Activated CD8-positive, alpha-beta memory T cell treated with anti-CD3 and anti-CD28 coated beads, Interleukin-2, amount 50 U/mL, for 48 hours (primary cell): ENCODE measurements around the gene HERC2.

Experiments used
- DNase-seq: peaks from one replicate; pipeline ENCODE4 v3.0.0-alpha.2; 2020

HERC2 gene

GRCh38 chr15:28109626-28110455 lies 212.1 kb downstream of the HERC2 start:
- peak; percentile 49 for DNase-seq

GRCh38 chr15:28107904-28108275 lies 214.1 kb downstream of the HERC2 start:
- DNase-seq, result no peak

- no peak for DNase-seq
These were observed 214.7 kb downstream of the HERC2 start for GRCh38 chr15:28107111-28107903.

- no peak for DNase-seq
These were observed 215.5 kb downstream of the HERC2 start for GRCh38 chr15:28106294-28107110.

- no peak for DNase-seq
These were observed 216.2 kb downstream of the HERC2 start for GRCh38 chr15:28105793-28106192.

- DNase-seq, result no peak
These were observed 216.7 kb downstream of the HERC2 start for GRCh38 chr15:28105224-28105791.

GRCh38 chr15:28104326-28104725 lies 217.7 kb downstream of the HERC2 start:
- DNase-seq, result no peak

- no peak for DNase-seq
These were observed 218.1 kb downstream of the HERC2 start for GRCh38 chr15:28103831-28104230.

- no peak for DNase-seq
These were observed 220.0 kb downstream of the HERC2 start for GRCh38 chr15:28101983-28102441.

GRCh38 chr15:28101201-28101600 lies 220.8 kb downstream of the HERC2 start:
- DNase-seq, result no peak

GRCh38 chr15:28100516-28101195 lies 221.3 kb downstream of the HERC2 start:
- DNase-seq, result peak; percentile 45

- DNase-seq, result no peak
These were observed 222.3 kb downstream of the HERC2 start for GRCh38 chr15:28099555-28100140.

GRCh38 chr15:28098766-28099554 lies 223.0 kb downstream of the HERC2 start, which contains the start of gene OCA2:
TSS of gene OCA2 (minus strand) at chr15:28099315. CDS start at chr15:28081874, 17,441 bp downstream.
- DNase-seq, result peak; percentile 83

- no peak for DNase-seq
These were observed 223.6 kb downstream of the HERC2 start for GRCh38 chr15:28098360-28098765.

- no peak for DNase-seq
These were observed 224.2 kb downstream of the HERC2 start for GRCh38 chr15:28097656-28098359.

GRCh38 chr15:28096670-28097431 lies 225.1 kb downstream of the HERC2 start:
- DNase-seq, result no peak

- no peak for DNase-seq
These were observed 225.6 kb downstream of the HERC2 start for GRCh38 chr15:28096411-28096669.

GRCh38 chr15:28094732-28095521 lies 227.1 kb downstream of the HERC2 start:
- DNase-seq, result no peak
